GM12874 (cell line): ENCODE data around the gene TNNI2.

Experiments
- TF ChIP-seq, protein P1 (sequence below): IDR thresholded peaks from 2 replicates; pipeline ENCODE4 v1.5.1; 2011; ENCODE audit warnings: low read depth, mild to moderate bottlenecking, control low read depth, low read length, moderate library complexity; ENCODE audit not compliant: insufficient read depth

The TNNI2 gene

DNA sequence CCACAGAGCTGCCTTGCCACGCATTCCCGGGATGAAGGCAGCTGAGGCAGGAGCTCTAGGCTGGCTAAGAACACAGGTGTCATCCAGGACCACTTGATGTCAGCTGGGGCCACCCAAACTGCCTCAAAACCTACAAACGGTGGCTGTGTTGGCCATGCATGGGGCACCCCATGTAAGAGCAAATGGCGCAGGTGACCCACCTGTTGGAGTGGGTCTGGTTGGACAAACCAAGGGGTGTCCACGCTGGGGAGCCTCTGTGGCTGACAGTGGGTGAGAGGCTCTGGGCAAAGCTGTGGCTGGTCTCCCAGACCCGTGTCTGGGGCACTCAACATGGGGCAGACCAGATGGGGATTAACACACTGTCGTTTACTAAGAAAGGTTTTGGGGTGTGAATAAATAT is 23.0 kb upstream of the TNNI2 start:
- TF ChIP-seq, protein P1, sequence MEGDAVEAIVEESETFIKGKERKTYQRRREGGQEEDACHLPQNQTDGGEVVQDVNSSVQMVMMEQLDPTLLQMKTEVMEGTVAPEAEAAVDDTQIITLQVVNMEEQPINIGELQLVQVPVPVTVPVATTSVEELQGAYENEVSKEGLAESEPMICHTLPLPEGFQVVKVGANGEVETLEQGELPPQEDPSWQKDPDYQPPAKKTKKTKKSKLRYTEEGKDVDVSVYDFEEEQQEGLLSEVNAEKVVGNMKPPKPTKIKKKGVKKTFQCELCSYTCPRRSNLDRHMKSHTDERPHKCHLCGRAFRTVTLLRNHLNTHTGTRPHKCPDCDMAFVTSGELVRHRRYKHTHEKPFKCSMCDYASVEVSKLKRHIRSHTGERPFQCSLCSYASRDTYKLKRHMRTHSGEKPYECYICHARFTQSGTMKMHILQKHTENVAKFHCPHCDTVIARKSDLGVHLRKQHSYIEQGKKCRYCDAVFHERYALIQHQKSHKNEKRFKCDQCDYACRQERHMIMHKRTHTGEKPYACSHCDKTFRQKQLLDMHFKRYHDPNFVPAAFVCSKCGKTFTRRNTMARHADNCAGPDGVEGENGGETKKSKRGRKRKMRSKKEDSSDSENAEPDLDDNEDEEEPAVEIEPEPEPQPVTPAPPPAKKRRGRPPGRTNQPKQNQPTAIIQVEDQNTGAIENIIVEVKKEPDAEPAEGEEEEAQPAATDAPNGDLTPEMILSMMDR, result no peak

GRCh38 chr11:1817000-1817399 is 21.8 kb upstream of the TNNI2 start:
- TF ChIP-seq, protein P1, result no peak

DNA sequence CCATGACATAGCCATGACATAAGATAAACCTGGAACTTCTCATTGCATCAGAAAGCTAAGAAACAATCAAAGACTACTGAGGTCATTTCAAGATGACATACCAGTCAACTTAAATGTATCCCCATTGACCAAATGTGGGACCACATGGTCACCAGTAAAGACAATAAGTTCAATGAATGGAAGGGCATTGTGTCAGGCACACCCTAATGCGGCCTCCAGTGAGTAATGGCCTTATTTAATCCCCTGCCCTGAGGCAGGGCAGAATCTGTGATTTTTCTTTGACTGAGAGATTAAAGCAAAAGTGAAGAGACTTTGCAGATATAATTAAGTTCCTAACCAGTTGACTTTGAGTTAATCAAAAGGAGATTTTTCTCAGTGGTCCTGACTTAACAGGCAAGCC is 21.3 kb upstream of the TNNI2 start:
- TF ChIP-seq, protein P1, result no peak

GRCh38 chr11:1819074-1819473 is 19.7 kb upstream of the TNNI2 start:
- TF ChIP-seq, protein P1, result no peak

DNA sequence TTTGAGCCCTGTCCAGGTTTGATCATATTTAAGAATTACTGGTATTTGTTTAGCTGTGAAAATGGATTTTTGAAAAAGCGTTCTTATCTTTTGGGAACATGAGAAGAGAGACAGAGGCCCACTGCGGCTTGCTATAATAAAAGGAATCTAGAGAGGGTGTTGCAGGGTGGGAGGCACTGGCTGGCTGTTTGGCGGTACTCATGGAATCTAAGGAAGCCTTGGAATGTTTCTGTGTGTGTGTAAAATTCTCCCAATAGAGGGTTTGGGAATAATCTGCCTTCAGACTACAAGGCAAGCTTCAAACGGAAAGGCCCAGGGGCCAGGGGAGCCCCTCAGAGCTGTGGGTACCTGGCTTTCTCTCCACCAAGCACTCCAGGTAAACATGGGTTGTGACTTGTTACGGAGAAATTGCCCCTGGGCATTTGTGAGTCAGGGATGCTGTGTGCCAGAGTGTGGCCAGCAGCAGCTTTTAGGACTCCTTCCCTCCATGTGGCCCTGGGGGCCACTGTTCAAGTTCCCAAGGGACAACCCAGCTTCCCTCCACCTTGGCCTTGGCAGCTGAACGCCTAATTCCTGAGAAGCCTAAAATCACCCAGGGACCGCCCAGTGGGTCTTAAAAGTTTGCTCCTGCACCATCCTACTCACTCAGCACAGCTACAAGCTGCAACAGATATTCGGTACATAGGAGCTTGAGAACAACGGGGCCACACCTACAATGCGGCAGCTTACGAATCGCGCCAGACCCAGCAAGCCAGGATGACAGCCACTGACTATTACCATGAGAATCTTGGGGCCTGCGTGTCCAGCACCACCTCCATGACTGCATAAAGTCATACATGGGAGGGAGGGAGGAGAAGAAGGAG is 18.1 kb upstream of the TNNI2 start:
- TF ChIP-seq, protein P1, result no peak

DNA sequence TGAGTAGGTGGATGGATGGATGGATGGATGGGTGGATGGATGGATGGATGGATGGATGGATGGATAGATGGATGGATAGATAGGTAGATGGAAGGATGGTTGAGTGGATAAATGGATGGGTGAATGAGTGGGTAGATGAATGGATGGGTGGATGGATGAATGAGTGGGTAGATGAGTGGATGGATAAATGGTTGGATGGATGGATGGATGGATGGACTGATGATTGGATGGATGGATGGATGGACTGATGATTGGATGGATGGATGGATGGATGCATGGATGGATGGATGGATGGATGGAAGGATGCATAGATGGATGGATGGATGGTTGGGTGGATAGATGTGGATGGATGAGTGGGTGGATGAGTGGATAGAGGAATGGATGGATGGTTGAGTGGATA is 17.2 kb upstream of the TNNI2 start:
- TF ChIP-seq, protein P1, result no peak

DNA sequence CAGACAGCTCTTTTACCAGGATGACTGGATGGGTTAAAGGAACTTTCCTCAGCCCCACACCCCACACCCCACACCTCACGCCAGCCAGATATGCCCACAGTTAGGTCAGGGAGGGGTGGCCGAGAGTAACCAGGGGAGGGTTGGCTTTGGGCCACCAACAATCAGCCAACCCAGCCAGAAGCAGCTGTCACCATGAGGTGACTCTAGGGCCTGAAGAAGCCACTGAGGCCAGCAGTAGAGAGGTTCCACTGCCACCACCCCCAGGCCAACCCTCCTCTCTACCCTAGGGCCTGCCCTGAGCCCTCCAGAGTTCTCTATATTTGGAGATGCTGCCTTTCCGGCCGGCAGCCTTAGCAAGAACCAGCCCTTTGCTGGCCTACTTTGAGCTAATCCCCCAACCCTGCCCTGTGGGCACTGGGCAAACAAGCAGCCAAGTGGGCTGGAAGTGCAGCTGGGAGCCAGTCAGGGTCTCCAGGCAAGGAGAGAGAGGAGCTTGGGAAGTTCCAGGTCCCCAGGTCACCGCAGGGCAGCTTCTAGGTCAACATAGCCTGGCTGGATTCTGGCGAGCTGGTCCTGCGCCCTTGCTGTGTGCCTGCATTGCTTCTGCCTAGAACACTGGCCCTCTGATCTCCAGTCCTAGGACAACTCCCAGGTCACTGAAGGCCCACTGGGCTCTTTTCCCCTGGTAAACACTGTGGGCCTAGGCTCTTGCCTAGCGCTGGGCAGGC is 16.0 kb upstream of the TNNI2 start:
- TF ChIP-seq, protein P1, result no peak
